HCT116 (cell line): ENCODE data around the gene ZNF148. TPM values are rescaled to one million over a fixed set of nuclear protein-coding genes. Genes with fewer than 3 reads are reported as not detected.

Source experiments
- ATAC-seq: fragments of 200-7000 bp; cut with Tn5 transposase; 2 replicates; pipeline ENCODE4 v1.9.1; 2020; ENCODE audit warnings: mild to moderate bottlenecking, moderate library complexity
- BruUV-seq: library from RNA; stranded (reverse); fragments of 400-500 nt; replicated peaks from 2 replicates; lab custom pipeline; 2021; lab: Mats Ljungman, UMichigan
- CTCF ChIA-PET: fragments of 300-600 bp; sonication (Branson Sonifier 250); formaldehyde crosslinking; loops from one replicate; lab custom pipeline; 2021; ENCODE audit warnings: antibody characterized with exemption; lab: Charles Lee
- POLR2A ChIA-PET: fragments of 300-600, 350-600 bp; sonication (Branson Sonifier 250); formaldehyde crosslinking; loops from one replicate; lab custom pipeline; 2021; ENCODE audit warnings: antibody characterized with exemption; lab: Charles Lee
- RAD21 ChIA-PET, 2 experiments: fragments of 300-600 bp; sonication (Branson Sonifier 250); formaldehyde crosslinking; loops; one replicate each; lab custom pipeline; 2023; ENCODE audit warnings: low total read pairs in 2 of 2; ENCODE audit not compliant: uncharacterized antibody in 2 of 2, unreplicated experiment in 2 of 2, low non-redundant PET in 1 of 2; lab: Charles Lee
- DNase-seq: peaks from one replicate; pipeline ENCODE4 v3.0.0-alpha.2; 2010; ENCODE audit warnings: low read depth, low spot score
- H2AFZ ChIP-seq: fragments of 200-600 bp; shearing (Covaris generic), sonication (generic); 2 replicates; pipeline ENCODE4 v1.6.1; 2017; ENCODE audit warnings: low read depth, mixed run types, mixed read lengths, antibody characterized with exemption, low read length; ENCODE audit not compliant: poor library complexity, severe bottlenecking
- H3K27ac ChIP-seq: 2 replicates; pipeline ENCODE4 v1.5.1; 2012; ENCODE audit warnings: low read depth, low read length
- H3K27me3 ChIP-seq: fragments of 200-600 bp; sonication (generic); 2 replicates; pipeline ENCODE4 v1.6.1; 2016; ENCODE audit warnings: mixed run types, low read length, mixed read lengths; ENCODE audit not compliant: insufficient read depth
- H3K36me3 ChIP-seq, 2 experiments: fragments of 200-500 bp in 1 of 2; fragments of 200-600 bp in 1 of 2; sonication (Bioruptor generic) in 1 of 2; sonication (generic) in 1 of 2; 2 replicates each; pipeline versions ENCODE4 v1.5.1 to v1.6.1; 2014 to 2016; ENCODE audit warnings: low read length in 2 of 2, inconsistent platforms in 1 of 2, mixed read lengths in 1 of 2, mixed run types in 1 of 2; ENCODE audit not compliant: insufficient read depth in 2 of 2, control insufficient read depth in 1 of 2
- H3K4me1 ChIP-seq, 2 experiments: fragments of 200-600 bp in 1 of 2; sonication (generic) in 1 of 2; 2 replicates each; pipeline versions ENCODE4 v1.5.1 to v1.6.1; 2012 to 2017; ENCODE audit warnings: low read length in 2 of 2, inconsistent platforms in 1 of 2, mild to moderate bottlenecking in 1 of 2, mixed read lengths in 1 of 2, mixed run types in 1 of 2, moderate library complexity in 1 of 2; ENCODE audit not compliant: insufficient read depth in 2 of 2, control insufficient read depth in 1 of 2
- H3K4me2 ChIP-seq: fragments of 200-600 bp; sonication (generic); 2 replicates; pipeline ENCODE4 v1.6.1; 2017; ENCODE audit warnings: mixed run types, low read length, mixed read lengths
- H3K4me3 ChIP-seq, 2 experiments: fragments of 200-600 bp in 1 of 2; sonication (generic) in 1 of 2; replicated peaks in 1 of 2; 2 replicates each; pipeline ENCODE4 v1.5.1; 2011 to 2016; ENCODE audit warnings: low read length in 2 of 2, control low read depth in 1 of 2, low read depth in 1 of 2, mild to moderate bottlenecking in 1 of 2, mixed read lengths in 1 of 2, mixed run types in 1 of 2
- H3K79me2 ChIP-seq: fragments of 200-600 bp; sonication (generic); 2 replicates; pipeline ENCODE4 v1.6.1; 2017; ENCODE audit warnings: mild to moderate bottlenecking, mixed run types, low read length, moderate library complexity, mixed read lengths; ENCODE audit not compliant: insufficient read depth
- H3K9ac ChIP-seq: fragments of 200-600 bp; sonication (generic); 2 replicates; pipeline ENCODE4 v1.6.1; 2016; ENCODE audit warnings: low read length, mixed read lengths
- H3K9me2 ChIP-seq: fragments of 200-600 bp; sonication (generic), shearing (Covaris generic); 2 replicates; pipeline ENCODE4 v1.6.1; 2017; ENCODE audit warnings: mixed run types, mild to moderate bottlenecking, moderate library complexity; ENCODE audit not compliant: insufficient read depth
- H3K9me3 ChIP-seq, 2 experiments: fragments of 200-500 bp in 1 of 2; fragments of 200-600 bp in 1 of 2; sonication (Bioruptor generic) in 1 of 2; sonication (generic) in 1 of 2; 2 replicates each; pipeline ENCODE4 v1.6.1; 2014 to 2017; ENCODE audit warnings: low read length in 2 of 2, mixed read lengths in 2 of 2, inconsistent platforms in 1 of 2, low read depth in 1 of 2, mild to moderate bottlenecking in 1 of 2, mixed run types in 1 of 2, moderate library complexity in 1 of 2; ENCODE audit not compliant: control insufficient read depth in 1 of 2, insufficient read depth in 1 of 2
- H4K20me1 ChIP-seq: fragments of 200-600 bp; sonication (generic), shearing (Covaris generic); 2 replicates; pipeline ENCODE4 v1.6.1; 2017; ENCODE audit warnings: mixed run types, mild to moderate bottlenecking, moderate library complexity; ENCODE audit not compliant: insufficient read depth
- ATF3 ChIP-seq: IDR thresholded peaks from 2 replicates; pipeline ENCODE4 v1.6.1; 2012
- CEBPB ChIP-seq: IDR thresholded peaks from 2 replicates; pipeline ENCODE4 v1.6.1; 2012; ENCODE audit warnings: low read depth
- EGR1 ChIP-seq: IDR thresholded peaks from 2 replicates; pipeline ENCODE4 v1.6.1; 2012; ENCODE audit warnings: low read depth
- ELF1 ChIP-seq: IDR thresholded peaks from 2 replicates; pipeline ENCODE4 v1.6.1; 2012; ENCODE audit warnings: low read depth, borderline replicate concordance
- EZH2 ChIP-seq: fragments of 200-600 bp; sonication (generic); IDR thresholded peaks from 2 replicates; pipeline ENCODE4 v1.6.1; 2017; ENCODE audit warnings: antibody characterized with exemption, mixed run types
- FOSL1 ChIP-seq: IDR thresholded peaks from 2 replicates; pipeline ENCODE4 v1.6.1; 2012; ENCODE audit warnings: low read depth
- JUND ChIP-seq: IDR thresholded peaks from 2 replicates; pipeline ENCODE4 v1.6.1; 2012
- POLR2A ChIP-seq: IDR thresholded peaks from 2 replicates; pipeline ENCODE4 v1.7.0; 2011; ENCODE audit warnings: borderline replicate concordance; ENCODE audit not compliant: insufficient read depth, insufficient read length; ENCODE audit errors: extremely low read depth
- RAD21 ChIP-seq: IDR thresholded peaks from 2 replicates; pipeline ENCODE4 v1.6.1; 2012; ENCODE audit warnings: low read depth, mild to moderate bottlenecking
- REST ChIP-seq: IDR thresholded peaks from 2 replicates; pipeline ENCODE4 v1.6.1; 2012; ENCODE audit warnings: low read depth
- TCF7L2 ChIP-seq: IDR thresholded peaks from 2 replicates; pipeline ENCODE4 v1.7.0; 2011; ENCODE audit warnings: borderline replicate concordance, inconsistent platforms; ENCODE audit not compliant: insufficient read depth, insufficient read length; ENCODE audit errors: extremely low read depth
- YY1 ChIP-seq: IDR thresholded peaks from 2 replicates; pipeline ENCODE4 v1.6.1; 2011; ENCODE audit warnings: low read length, low read depth, moderate library complexity, mild to moderate bottlenecking; ENCODE audit not compliant: insufficient replicate concordance; ENCODE audit errors: extremely low read depth
- ZBTB33 ChIP-seq: IDR thresholded peaks from 2 replicates; pipeline ENCODE4 v1.6.1; 2011; ENCODE audit warnings: mild to moderate bottlenecking, low read length, moderate library complexity; ENCODE audit not compliant: insufficient replicate concordance; ENCODE audit errors: extremely low read depth
- intact Hi-C: fragments of 100-400 bp; cut with micrococcal nuclease; formaldehyde crosslinking; loops from 2 replicates; pipeline ENCODE4 v1.10.0; 2022
- total RNA-seq: library from RNA; stranded (reverse); gene quantifications from one replicate; pipeline ENCODE4 v1.2.1, GENCODE V29; 2021; ENCODE audit not compliant: unreplicated experiment
- TF ChIP-seq, protein P1 (sequence below): IDR thresholded peaks from 2 replicates; pipeline ENCODE4 v1.6.1; 2012

The ZNF148 gene
- total RNA-seq, 1 experiment from 2014 or later = 35.0 TPM

DNA sequence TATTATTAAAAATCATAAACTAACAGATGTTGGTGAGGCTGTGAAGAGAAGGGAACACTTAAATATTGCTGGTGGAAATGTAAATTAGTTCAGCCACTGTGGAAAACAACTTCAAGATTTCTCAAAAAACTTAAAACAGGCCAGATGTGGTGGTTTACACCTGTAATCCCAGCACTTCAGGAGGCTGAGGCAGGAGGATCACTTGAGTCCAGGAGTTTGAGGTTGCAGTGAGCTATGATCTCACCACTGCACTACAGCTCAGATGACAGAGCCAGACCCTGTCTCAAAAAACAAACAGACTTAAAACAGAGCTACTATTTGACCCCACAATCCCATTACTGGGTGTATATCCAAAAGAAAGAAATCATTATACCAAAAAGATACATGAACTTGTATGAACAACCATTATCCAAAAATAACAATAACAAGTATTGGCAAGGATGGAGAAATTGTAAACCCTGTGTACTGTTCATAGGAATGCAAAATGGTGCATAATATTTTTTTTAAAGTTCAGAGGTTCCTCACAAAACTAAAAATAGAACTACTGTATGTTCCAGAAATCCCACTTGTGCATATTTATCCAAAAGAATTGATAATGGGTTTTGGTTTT lies 25.5 kb downstream of the ZNF148 start:
- intact Hi-C loops = no loop called here
- no peaks in the 10 kb centered on the region for H3K9me3 ChIP-seq
- no peaks in the 10 kb centered on the region for H3K9me2 ChIP-seq
- peaks cover 0 to 4% of the 10 kb centered on the region in 2 experiments; a peak in 1 of 4 replicates for H3K4me1 ChIP-seq
- H3K36me3 ChIP-seq = no peaks in the 10 kb centered on the region
- H3K79me2 ChIP-seq = peaks cover 100% of the 10 kb centered on the region
- no peak overlapping the region for H3K4me2 ChIP-seq
- H4K20me1 ChIP-seq = peaks cover 8% of the 10 kb centered on the region; the same call in 1 of the 2 replicates
- POLR2A ChIA-PET = no interaction called here
- H3K9ac ChIP-seq = no peak overlapping the region
- H3K27me3 ChIP-seq = no peaks in the 10 kb centered on the region
- ATAC-seq = no peak
- no peak overlapping the region for H3K4me3 ChIP-seq
- no peak overlapping the region for H3K27ac ChIP-seq
- CTCF ChIA-PET = no interaction called here
- TF ChIP-seq POLR2A = no peak
- TF ChIP-seq, all 23 proteins: peak for 0
- H2AFZ ChIP-seq = no peak overlapping the region
- BruUV-seq = no TSS peak
- DNase-seq = no peak
- RAD21 ChIA-PET = no interaction called here

DNA sequence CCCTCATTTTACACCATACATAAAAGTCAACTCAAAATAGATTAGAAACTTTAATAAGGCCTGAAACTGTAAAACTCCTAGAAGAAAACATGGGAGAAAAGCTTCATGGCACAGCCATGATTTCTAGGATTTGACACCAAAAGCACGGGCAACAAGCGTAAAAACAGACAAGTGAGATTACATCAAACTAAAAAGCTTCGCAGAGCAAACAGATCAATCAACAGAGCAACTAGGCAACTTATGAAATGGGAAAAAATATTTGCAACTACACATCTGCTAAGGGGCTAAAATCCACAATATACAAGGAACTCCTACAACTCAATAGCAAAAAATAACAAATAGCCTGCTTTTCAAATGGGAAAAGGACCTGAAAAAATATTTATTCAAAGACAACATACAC lies 26.1 kb downstream of the ZNF148 start:
- Histone ChIP-seq H3K79me2 (peaks cover 100% of the 10 kb centered on the region), H3K4me3 (no peak overlapping the region), H3K4me1 (peaks cover 0 to 4% of the 10 kb centered on the region in 2 experiments; a peak in 1 of 4 replicates), H3K9ac (no peak overlapping the region), H2AFZ (no peak overlapping the region), H3K9me3 (no peaks in the 10 kb centered on the region), H3K36me3 (no peaks in the 10 kb centered on the region), H3K4me2 (no peak overlapping the region), H3K27me3 (no peaks in the 10 kb centered on the region), H3K9me2 (no peaks in the 10 kb centered on the region), H4K20me1 (peaks cover 8% of the 10 kb centered on the region; the same call in 1 of the 2 replicates), H3K27ac (no peak overlapping the region)
- intact Hi-C loops = no loop called here
- ChIA-PET CTCF (no interaction called here), RAD21 (no interaction called here), POLR2A (no interaction called here)
- DNase-seq = no peak
- no peak for ATAC-seq
- BruUV-seq = no TSS peak
- no peak for TF ChIP-seq POLR2A
- no peak for TF ChIP-seq ELF1
- TF ChIP-seq FOSL1 = no peak
- no peak for TF ChIP-seq ATF3
- TF ChIP-seq TCF7L2 = no peak
- TF ChIP-seq JUND = no peak
- TF ChIP-seq CEBPB = no peak
- TF ChIP-seq EZH2 = no peak
- TF ChIP-seq, protein P1, sequence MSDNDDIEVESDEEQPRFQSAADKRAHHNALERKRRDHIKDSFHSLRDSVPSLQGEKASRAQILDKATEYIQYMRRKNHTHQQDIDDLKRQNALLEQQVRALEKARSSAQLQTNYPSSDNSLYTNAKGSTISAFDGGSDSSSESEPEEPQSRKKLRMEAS = no peak
- TF ChIP-seq REST = no peak
- no peak for TF ChIP-seq EGR1
- TF ChIP-seq ZBTB33 = no peak
- no peak for TF ChIP-seq RAD21
- TF ChIP-seq YY1 = no peak
